Measurements from ENCODE around the gene SPATC1L.

The SPATC1L gene

DNA sequence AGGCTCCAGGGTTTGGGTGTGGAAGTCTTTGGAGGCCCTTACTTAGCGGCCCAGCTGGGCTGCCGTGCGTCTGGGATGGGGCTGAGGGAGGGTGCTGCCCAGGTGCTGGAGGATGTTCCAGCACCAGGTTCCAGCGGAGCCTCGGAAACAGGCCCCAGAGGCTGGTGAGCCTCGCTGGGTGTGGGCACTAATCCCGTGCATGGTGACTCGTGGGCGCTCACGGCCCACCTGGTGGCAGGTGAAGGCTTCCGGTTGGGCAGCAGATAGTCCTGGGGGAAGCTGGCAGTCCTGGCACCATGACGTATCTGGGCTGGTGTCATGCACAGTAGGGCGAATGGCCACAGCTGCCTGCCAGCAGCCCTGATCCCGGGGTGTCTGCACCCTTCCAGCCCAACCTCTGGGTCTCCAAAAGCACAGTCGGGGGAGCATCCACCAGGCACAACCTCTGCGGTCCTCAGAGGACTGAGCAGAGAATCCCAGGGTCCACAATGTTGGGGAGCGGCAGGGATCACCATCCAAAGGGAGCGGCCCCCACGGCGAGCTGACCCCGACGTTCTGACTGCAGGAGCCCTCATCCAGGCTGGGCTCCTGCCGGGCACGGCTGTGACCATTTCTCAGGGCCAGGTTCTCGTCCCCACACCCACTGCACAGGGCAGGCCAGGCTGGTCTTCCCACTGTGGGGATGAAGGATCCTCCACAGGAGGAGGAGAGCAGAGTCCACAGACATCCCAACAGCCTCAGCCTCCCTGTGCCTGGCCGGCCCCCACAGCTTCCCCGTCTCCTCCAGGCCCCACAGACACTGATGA lies 54.2 kb downstream of the SPATC1L start:
- DNase-seq: no peak

DNA sequence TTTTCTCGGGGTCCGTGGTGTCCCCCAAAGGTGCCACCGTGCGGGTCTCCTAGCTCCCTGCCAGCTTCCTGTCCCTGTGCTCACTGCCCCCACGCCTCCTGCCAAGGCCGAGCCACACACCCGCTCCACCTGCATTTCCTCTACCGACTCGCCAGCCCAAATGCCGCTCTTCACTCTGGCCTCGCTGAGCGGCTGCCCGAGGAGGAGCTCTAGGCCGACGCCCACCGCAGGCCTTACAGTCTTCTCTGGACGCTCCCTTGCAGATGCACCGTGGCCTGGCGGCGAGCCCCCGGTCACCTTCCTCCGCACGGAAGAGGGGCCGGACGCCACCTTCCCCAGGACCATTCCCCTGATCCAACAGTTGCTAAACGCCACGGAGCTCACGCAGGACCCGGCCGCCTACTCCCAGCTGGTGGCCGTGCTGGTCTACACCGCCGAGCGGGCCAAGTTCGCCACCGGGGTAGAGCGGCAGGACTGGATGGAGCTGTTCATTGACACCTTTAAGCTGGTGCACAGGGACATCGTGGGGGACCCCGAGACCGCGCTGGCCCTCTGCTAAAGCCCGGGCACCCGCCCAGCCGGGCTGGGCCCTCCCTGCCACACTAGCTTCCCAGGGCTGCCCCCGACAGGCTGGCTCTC lies 55.2 kb downstream of the SPATC1L start:
- DNase-seq: no peak

DNA sequence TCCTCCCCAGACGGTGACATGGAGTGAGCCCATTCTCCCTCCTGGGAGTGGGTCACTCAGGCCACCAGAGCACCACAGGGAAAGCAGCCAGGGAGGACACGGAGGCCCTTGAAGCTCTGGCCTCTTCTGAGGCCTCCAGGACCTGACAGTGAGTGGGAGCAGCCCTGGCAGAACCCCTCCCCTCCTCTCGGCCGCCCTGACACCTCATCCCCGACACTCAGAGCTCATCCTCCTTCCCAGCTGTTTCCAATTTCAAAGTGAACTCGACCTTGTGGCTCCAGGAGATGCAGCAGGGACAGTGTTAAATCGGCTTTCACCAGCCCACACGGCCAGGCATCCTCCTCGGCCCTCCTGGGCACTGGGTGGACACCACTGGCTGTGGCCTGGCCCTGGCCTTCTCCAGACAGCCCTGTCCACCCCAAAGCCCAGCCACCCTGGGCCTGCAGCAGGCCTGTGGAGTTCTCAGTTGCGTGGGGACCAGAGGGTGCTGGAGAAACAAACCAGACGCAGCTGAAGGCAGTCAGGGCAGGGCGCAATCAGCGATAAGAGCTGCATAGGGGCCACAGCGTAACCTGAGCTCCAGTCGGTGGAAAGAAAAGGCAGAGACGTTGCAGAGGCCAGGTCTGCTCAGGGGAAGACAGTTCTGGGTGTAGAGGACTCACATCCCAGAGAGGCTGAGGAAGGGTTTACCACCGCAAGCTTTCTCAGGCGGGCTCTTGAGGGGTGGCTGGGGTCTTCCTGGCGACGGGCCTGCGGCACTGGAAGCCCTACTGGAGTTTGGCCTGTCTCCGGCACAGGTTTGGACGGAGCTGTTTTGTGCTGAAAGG lies 55.9 kb downstream of the SPATC1L start:
- no peak for DNase-seq

DNA sequence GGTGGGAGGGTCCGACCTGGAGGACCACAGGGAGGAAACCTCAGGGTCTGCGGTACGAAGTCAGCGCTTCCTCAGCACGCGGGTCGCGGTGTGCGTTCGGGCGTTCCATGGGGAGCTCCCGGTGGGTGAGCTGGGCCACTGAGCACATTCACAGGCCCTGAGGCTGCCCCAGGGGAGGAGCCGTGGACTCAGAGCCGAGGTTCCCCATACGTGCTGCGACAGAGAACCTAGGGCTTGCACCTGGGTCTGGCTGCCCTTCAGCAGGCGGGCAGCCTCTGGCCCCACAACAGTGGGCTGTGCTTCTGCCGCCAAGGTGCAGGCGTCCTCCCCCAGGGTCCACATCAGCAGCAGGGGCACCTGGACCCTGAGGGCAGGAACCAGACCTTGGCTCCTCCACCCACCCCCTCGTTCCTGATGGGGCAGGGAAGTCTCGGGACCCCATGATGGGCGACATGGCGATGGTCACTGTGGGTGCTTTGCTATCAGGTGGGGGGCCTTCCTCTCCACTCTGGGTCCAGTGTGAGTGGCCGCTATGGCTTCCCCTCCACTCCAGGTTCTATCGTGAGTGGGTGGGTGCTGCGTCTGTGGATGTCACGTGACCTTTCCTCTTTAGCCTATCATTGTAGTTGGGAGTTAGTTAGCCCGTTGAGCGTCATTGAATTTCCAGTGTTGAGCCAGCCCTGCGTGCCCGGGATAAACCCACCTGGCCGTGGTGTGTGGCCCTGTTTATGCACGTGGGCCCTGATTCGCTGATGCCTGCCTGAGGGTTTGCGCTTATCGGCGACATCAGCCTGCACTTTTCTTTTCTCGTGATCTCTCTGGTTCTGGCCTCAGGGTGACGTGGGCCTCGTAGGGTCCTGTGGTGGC lies 56.8 kb downstream of the SPATC1L start:
- no peak for DNase-seq

DNA sequence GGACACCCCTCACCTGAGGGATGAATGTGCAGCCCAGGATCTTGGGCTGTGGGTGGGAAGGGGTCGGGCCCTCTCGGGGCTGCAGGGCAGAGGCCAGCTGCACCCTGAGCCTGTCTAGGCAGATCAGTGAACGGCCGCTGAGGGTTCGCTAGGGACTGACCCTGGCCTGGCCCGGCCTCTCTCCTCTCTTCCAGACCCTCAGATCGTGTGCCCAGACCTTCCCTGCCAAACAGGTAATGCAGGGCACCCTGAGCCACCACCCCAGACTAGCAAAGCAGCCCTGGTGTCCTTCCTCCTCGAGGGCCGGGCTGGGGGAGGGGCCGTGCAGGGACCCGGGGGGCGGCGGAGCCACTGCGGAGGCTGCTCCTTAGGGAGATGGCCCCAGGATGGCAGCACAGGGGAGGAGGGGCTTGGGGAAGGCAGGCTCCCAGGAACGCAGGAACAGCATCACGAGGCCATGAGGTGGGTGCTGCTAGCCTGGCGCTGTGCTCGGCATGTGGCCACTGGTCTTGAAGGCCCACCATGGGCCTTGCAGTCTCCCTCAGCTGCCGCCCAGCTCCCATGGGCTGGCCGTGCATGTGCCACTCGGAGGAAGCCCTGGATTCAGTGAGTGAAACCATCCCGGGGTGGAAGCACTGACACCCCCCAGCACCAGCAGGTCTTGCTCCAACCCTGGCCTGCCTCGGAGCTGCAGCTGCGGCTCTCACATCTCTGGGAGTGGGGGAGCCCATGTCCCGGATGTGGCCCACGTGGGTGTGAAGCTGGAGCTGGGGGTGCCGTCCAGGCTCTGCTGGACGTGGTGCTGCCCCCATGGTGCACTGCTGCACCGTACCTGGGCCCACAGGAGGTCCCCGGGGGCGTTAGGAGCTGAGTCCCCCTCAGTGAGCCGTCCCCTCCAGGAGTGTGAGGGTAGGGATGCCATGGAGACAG lies 57.7 kb downstream of the SPATC1L start:
- no peak for DNase-seq

DNA sequence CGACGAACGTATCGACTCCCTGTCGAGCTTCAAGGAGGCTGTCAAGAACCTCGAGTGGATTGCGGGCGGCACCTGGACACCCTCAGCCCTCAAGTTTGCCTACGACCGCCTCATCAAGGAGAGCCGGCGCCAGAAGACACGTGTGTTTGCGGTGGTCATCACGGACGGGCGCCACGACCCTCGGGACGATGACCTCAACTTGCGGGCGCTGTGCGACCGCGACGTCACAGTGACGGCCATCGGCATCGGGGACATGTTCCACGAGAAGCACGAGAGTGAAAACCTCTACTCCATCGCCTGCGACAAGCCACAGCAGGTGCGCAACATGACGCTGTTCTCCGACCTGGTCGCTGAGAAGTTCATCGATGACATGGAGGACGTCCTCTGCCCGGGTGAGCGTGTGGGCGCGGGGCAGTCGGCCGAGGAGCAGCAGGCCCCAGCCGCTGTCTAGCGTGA lies 58.4 kb downstream of the SPATC1L start:
- DNase-seq: no peak

DNA sequence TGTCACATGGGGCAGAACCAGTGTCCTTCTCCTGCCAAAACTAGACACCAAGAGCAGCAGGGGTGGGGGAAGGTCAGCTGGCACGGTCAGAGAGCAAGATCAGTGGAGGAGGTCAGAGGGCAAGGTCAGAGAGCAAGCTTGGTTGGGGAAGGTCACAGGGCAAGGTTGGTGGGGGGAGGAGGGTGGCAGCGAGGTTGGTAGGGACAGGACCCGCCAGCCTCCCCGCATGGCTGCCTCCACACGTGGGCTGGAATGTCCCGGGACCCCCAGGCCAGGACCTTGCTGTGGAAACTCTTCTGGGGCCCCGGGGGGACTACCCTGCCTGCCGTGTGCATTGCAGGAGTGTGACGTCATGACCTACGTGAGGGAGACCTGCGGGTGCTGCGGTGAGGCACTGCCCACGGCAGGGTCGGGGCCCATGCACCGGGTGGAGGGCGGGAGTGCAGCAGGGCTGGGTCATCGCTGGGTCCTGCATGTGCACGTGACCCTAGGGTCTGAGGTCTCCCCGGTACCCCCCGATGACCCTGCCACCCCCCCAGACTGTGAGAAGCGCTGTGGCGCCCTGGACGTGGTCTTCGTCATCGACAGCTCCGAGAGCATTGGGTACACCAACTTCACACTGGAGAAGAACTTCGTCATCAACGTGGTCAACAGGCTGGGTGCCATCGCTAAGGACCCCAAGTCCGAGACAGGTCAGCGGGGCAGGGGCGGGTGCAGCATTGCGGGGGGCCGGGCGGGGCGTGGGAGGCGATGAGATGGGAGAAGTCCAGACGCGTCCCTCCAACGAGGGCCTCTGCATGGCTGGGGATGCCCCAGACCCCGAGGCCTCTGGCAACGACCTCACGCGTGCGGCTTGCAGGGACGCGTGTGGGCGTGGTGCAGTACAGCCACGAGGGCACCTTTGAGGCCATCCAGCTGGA lies 59.1 kb downstream of the SPATC1L start:
- no peak for DNase-seq

DNA sequence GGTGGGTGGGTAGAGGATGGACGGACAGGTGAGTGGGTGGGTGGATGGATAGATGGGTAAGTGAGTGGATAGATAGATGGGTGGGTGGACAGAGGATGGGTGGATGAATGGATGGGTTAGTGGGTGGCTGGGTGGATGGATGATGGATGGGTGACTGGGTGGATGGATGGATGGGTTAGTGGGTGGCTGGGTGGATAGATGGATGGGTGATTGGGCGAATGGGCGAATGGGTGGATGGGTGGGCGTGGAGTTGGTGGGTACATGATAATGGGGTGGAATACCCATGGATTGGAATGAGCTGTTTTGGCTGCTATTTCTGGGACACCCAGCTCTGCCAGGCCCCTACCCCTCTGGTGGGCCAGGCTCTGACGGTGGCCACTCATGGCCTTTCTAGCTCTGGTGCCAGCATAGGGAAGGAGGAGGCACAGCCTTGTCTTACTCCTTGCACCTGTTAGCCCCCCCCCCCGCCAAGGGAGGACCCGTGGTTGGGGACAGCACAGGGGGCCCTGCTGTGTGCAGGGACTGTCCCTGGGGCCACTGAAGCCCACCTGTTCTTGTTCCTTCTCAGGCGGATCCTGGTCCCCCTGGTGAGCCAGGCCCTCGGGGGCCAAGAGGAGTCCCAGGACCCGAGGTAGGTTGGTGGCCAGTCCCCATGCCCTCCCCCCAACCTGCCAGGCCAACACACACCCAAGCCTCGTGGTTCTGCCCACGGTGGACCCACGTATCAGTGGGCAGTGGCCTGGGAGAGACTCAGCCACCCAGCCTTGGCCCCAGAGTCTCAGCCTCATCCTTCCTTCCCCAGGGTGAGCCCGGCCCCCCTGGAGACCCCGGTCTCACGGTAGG lies 60.0 kb downstream of the SPATC1L start:
- DNase-seq: no peak

DNA sequence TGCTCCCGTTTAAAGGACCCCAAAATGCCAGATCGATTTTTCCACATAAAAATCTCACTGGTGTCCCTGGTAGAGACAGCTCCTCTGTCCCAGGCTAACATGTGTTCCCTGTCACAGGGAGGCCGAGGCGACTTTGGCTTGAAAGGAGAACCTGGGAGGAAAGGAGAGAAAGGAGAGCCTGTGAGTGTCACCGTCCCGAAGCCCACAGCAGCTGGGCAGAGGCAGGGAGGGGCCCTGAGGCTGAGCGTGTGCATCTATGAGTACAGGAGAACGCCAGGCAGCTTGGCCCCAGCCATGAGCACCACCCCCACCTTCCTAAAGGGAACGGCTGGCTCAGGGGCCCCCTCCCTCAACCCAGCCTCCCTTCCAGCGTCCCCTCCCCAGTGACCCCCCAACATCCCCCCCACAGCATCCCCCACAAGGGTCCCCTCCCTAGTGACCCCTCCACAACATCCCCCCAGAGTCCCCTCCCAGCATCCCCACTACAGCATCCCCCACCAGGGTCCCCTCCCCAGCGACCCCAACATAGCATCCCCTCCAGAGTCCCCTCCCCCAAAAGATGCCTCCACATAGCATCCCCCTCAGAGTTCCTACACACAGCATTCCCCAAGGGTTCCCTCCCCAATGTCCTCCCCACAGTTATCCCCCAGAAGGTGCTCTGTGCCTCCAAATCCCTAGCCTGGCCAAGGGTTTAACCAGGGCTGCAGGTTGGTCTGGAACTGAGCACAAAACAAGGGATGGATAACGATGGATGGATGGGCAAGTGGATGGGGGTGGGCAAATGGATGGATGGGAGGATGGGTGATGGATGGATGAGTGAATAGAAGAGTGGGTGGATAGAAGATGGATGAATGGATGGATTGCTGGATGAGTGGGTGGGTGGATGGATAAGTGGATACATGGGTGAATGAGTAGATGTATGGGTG lies 61.2 kb downstream of the SPATC1L start:
- DNase-seq: no peak

DNA sequence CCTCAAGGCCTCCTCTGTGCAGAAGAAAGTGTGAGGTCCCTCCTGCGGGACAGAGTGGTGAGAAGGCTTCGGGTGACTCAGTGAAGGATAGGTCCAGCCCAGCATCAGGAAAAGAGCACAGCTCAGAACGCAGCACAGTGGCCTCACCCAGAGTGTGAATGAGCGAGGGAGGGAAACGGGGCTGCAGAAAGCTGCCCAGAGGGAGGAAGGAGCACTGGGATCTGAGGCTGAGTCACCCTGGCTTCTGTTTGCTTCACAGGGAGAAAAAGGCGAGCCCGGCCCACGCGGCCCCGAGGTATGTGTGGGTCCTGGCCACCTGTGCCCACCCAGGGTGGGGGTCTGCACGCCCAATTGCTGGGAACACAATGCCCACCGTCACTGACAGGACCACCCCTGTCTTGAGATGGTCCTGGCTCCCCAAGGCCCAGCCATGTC lies 62.0 kb downstream of the SPATC1L start:
- no peak for DNase-seq

DNA sequence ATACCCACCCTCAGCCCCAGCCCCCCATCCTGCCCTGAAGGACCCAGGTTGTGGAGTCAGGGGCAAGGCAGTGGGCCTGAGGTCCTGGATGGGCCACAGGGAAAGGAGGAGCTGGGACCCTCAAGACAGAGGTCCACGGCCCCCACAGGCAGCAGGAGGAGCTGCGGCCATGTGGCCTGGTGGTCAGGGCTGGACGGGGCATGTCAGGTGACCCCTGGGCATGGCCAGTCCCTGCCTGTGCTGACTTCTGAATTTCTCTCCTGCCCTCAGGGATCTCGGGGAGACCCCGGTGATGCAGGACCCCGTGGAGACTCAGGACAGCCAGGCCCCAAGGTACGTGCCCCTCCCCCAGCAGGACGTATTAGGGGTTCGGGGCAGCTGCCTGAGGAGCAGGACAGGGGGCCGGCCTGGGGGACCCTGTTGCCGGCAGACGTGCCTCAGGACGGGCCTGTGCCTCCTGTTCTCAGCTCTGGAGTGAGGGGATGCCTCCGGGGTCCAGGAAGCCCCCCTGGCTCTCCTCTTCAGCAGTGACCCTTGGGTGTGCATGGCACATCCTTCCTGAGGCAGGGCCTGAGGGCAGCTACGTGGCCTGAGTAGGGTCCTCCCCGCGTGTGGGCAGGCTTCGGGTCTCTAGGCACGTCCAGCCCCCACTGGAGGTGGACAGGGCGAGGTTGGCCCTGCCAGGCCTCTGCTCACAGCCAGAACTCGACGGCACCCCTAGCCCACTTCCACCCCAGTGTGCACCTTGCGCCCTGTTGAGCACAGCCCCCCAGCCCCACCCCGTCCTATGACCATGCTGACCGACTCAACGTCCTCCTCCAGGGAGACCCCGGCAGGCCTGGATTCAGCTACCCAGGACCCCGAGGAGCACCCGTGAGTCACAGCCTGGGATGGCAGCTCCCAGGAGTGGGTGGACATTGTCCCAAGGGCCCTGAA lies 62.7 kb downstream of the SPATC1L start:
- DNase-seq: no peak

DNA sequence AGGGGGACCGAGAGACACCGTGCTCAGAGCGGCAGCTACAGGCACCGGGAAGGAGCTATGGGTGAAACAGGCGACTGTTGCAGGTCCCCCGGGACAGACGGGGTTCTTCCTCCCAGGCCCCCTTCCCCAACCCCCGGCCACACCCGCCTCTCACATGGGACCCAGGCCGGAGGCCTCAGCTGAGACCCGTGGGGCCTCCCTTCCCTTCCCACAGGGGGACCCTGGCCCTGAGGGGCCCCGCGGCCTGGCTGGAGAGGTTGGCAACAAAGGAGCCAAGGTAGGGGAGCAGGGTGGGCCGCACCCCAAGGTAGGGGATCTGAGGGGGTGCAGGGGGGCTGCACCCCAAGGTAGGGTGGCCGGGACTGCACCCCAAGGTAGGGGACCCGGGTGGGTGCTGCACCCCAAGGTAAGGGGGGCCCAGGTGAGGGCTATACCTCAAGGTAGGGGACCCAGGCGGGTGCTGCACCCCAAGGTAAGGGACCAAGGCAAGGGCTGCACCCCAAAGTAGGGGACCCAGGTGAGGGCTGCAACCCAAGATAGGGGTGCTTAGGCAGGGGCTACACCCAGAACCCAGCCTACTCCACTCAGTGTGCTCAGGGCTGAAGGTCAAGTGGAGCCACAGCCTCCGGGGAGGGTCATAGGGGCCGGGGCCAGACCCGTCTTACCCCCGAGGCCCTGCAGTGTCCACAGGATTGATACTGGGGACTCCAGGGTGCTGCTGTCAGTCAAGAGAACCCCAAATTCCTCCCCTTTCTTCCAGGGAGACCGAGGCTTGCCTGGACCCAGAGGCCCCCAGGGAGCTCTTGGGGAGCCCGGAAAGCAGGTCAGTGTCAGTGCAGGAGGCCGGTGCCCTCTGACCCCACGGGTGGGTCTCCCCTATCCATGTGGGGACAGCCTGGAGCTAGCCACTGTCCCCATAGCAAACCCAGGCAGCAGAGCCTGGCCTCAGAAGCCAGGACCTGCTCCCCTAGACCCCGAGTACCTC lies 63.7 kb downstream of the SPATC1L start:
- DNase-seq: no peak

DNA sequence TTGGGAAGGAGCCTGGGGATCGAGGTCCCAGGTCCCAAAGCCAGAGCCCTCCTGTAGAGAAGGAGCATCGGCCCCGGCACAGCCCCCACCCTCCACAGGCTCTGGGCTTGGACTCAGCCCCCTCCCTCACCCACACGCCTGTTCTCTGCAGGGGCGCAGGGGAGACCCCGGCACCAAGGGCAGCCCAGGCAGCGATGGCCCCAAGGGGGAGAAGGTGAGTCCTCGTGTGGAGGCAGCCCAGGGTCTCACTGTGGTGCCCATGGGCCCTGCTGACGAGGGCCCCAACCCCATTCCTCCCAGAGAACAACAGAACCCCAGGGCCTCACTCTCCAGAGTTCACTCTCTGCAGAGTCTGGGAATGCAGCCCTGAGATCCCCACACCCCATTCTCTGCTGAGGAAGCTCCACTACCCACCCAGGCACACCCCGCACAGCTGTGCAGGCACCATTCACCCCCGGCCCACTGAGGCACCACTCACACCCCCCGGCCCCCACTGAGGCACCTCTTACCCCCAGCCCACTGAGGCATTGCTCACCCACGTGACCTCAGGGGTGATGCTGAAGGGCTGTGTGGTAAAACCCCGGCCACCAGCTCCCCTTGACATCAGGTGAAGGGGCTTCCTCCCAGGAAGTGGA lies 64.5 kb downstream of the SPATC1L start:
- DNase-seq: no peak

DNA sequence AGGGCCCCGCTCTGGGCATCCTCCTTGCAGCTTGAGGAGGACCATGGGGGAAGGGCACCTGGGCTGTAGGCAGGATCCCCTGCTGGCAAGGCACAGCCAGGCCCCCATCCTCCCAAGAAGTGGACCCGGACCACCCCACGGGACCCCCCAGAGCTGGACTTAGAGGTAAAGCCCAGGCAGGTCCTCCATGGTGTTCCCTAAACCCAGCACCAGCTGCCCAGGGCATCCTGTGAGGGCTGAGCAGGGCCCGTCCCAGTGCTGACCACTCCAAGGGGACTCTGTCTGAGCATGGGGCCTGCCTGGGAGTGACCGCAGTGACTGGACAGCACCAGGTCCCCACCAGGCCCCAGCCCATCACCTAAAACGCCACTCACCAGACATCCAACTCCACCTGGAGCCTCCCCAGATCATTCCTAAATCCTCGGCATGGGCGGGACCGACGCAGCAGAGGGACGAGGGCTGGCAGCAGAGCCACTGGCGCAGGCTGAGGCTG lies 65.1 kb downstream of the SPATC1L start:
- DNase-seq: no peak
